Pancreas (tissue), 10 donors: ENCODE measurements around the gene NR3C2. TPM values are rescaled to one million over a fixed set of nuclear protein-coding genes. Genes with fewer than 3 reads are reported as not detected.

Experiments
- ATAC-seq, 4 donors: fragments of 200-7000 bp; cut with Tn5 transposase; one replicate each; pipeline versions ENCODE4 v1.8.0 to v1.9.1; 2020; ENCODE audit warnings: mild to moderate bottlenecking in 4 of 4, moderate library complexity in 4 of 4
- DNase-seq, 6 donors: peaks; one replicate each; pipeline ENCODE4 v3.0.0-alpha.2; 2020
- FAIRE-seq: peaks from 2 replicates; lab custom pipeline; 2012; peaks lifted over from hg19 to GRCh38; lab: Jason Lieb, UNC
- H3K27ac ChIP-seq, 4 donors: fragments of 200-600 bp; sonication (generic); 1 replicate in 3 of 4; 2 replicates in 1 of 4; pipeline versions ENCODE4 v1.5.0 to v1.8.0; 2020
- H3K27me3 ChIP-seq, 4 donors: fragments of 200-600 bp; one replicate each; pipeline ENCODE4 v1.8.0; 2021
- H3K36me3 ChIP-seq, 3 donors: fragments of 200-600 bp; sonication (generic) in 1 of 3; one replicate each; pipeline versions ENCODE4 v1.5.0 to v1.8.0; 2020 to 2021
- H3K4me1 ChIP-seq, 3 donors: fragments of 200-600 bp; one replicate each; pipeline ENCODE4 v1.8.0; 2021
- H3K4me3 ChIP-seq, 4 donors: fragments of 200-600 bp; sonication (generic) in 2 of 4; one replicate each; pipeline versions ENCODE4 v1.5.0 to v1.8.0; 2020 to 2021
- H3K9me3 ChIP-seq, 4 donors: fragments of 200-600 bp; one replicate each; pipeline ENCODE4 v1.8.0; 2021
- WGBS, 2 donors: extraction: QIAGEN DNeasy Blood & Tissue Kit; methylation state at CpG; one replicate each; pipeline ENCODE4 v1.1.7; 2013; 5-methylcytosine and 5-hydroxymethylcytosine counted together
- intact Hi-C, 3 donors: fragments of 100-400 bp; cut with DNase I; formaldehyde crosslinking; loops; one replicate each; pipeline versions ENCODE4 v1.11.1 to v1.14.2; 2022
- polyA plus RNA-seq, 2 donors: library from polyadenylated mRNA; stranded (reverse); fragments of 200-250 nt; gene quantifications; one replicate each; pipeline ENCODE4 v1.2.3, GENCODE V29; 2013
- total RNA-seq, 6 donors: library from RNA; stranded (reverse); fragmentation: NEBNext Ultra II Directional in 4 of 6; extraction: Animal tissue kit (Norgen Biotek cat#: 25700) in 4 of 6; gene quantifications; one replicate each; pipeline versions ENCODE4 v1.2.1 to v1.2.4, GENCODE V29; 2021 to 2023
- TF ChIP-seq, protein P1 (sequence below), 4 donors: fragments of 200-600 bp; sonication (generic) in 3 of 4; IDR thresholded peaks; one replicate each; pipeline versions ENCODE4 v1.5.0 to v1.8.0; 2021; ENCODE audit warnings: antibody characterized with exemption in 4 of 4
- donor health status: healthy with polysubstance abuse.
- donor health status: DM: no; HTN: no; CAD: no; lungs with moderate emphysema.
- donor health status: DM: no; HTN: no; CAD: no.
- donor health status: control.
- donor health status: control.
- donor health status: Bipolar disorder and iron deficiency.
- donor health status: DM: yes; HTN: yes; CAD: no.
- donor health status: DM: no; HTN: no; CAD: no.
- donor health status: DM: no; HTN: no; CAD: no.
- donor health status: DM: yes; HTN: yes; CAD: no.

NR3C2 gene
- total and polyA plus RNA-seq, 8 donors: 2.5 to 15.7 (median 12.5) TPM

DNA sequence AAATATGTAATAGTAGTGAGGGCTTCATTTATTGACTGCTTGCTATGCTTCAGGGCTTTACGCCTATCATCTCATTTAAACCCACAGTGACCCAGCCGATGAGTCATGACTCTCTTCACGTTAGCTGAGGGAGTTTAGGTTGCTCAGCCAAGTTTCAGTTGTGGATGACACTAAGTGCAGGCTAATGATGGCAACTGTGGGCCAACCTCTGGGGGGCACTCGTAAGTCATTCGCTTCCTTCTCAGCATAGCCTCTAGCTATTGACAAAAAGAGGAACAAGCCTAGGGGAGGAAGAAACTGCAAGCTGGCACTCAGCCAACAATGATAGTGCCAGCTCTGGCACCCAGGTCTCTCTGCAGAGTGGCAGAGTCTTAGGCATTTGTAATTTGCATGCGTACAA lies 385.3 kb downstream of the NR3C2 start:
- DNase-seq (peak in 2 of 6 donors; percentile 16 to 49), ATAC-seq (peak in 2 of 4 donors; percentile 41 to 45), FAIRE-seq (no peak)
- H3K4me1 ChIP-seq: peaks cover 0 to 22% (median 9%) of the 10 kb centered on the region in 3 donors
- intact Hi-C loops: no loop called here
- no peak overlapping the region for H3K27ac ChIP-seq
- H3K4me3 ChIP-seq: no peak overlapping the region
- no peaks in the 10 kb centered on the region for H3K27me3 ChIP-seq
- 78 to 86% methylated on average over 6 of the region's 6 CpGs for WGBS, 2 donors
- TF ChIP-seq, protein P1, sequence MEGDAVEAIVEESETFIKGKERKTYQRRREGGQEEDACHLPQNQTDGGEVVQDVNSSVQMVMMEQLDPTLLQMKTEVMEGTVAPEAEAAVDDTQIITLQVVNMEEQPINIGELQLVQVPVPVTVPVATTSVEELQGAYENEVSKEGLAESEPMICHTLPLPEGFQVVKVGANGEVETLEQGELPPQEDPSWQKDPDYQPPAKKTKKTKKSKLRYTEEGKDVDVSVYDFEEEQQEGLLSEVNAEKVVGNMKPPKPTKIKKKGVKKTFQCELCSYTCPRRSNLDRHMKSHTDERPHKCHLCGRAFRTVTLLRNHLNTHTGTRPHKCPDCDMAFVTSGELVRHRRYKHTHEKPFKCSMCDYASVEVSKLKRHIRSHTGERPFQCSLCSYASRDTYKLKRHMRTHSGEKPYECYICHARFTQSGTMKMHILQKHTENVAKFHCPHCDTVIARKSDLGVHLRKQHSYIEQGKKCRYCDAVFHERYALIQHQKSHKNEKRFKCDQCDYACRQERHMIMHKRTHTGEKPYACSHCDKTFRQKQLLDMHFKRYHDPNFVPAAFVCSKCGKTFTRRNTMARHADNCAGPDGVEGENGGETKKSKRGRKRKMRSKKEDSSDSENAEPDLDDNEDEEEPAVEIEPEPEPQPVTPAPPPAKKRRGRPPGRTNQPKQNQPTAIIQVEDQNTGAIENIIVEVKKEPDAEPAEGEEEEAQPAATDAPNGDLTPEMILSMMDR (IDR thresholded peaks at IDR 0.05): no peak
- H3K9me3 ChIP-seq: no peaks in the 10 kb centered on the region
- no peaks in the 10 kb centered on the region for H3K36me3 ChIP-seq

- WGBS, 2 donors: 74 to 79% methylated on average over 6 of the region's 6 CpGs
Observed at GRCh38 chr4:148055844-148056243, 386.4 kb downstream of the NR3C2 start.

DNA sequence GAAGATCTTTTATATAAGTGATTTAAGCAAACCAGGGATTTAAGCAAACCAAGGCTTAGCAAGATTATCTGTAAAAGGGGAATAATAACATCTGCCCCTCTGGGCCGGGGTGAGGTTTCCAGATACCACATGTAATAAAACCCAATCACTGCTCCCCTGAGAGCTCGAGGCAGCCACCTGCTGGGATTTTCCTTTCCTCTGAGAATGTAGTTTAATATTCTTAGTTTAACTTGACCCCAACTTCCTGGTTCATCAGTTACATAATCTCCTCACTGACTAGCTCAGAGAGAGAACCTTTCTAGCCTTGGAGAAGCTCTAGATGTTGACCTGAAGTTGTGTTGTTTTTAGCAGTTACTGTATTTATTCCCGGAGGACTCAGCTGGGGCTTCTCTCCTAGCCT lies 387.9 kb downstream of the NR3C2 start:
- TF ChIP-seq, protein P1 (IDR thresholded peaks at IDR 0.05): no peak
- WGBS, 2 donors: 31 to 37% methylated on average over 3 of the region's 3 CpGs
- Histone ChIP-seq H3K4me1 (peaks cover 0 to 12% (median 3%) of the 10 kb centered on the region in 3 donors), H3K27ac (peak overlapping the region in 1 of 4 donors; percentile 28), H3K9me3 (no peaks in the 10 kb centered on the region), H3K4me3 (no peak overlapping the region), H3K36me3 (no peaks in the 10 kb centered on the region), H3K27me3 (no peaks in the 10 kb centered on the region)
- intact Hi-C loops: no loop called here
- peak; percentile 76 to 79 (median 78) for ATAC-seq
- FAIRE-seq: no peak
- no peak for DNase-seq

More at GRCh38 chr4:148055844-148056243, 386.4 kb downstream of the NR3C2 start:
- Histone ChIP-seq H3K36me3 (no peaks in the 10 kb centered on the region), H3K27ac (no peak overlapping the region), H3K9me3 (no peaks in the 10 kb centered on the region), H3K4me3 (no peak overlapping the region), H3K4me1 (peaks cover 0 to 22% (median 9%) of the 10 kb centered on the region in 3 donors), H3K27me3 (no peaks in the 10 kb centered on the region)
- TF ChIP-seq, protein P1 (IDR thresholded peaks at IDR 0.05): no peak
- DNase-seq (no peak), ATAC-seq (no peak), FAIRE-seq (no peak)
- intact Hi-C loops: no loop called here

- Histone ChIP-seq H3K9me3 (no peaks in the 10 kb centered on the region), H3K36me3 (no peaks in the 10 kb centered on the region), H3K27me3 (no peaks in the 10 kb centered on the region), H3K27ac (peak overlapping the region in 1 of 4 donors; percentile 28), H3K4me3 (no peak overlapping the region), H3K4me1 (peaks cover 0 to 12% (median 3%) of the 10 kb centered on the region in 3 donors)
- intact Hi-C loops: no loop called here
- FAIRE-seq (no peak), ATAC-seq (no peak), DNase-seq (no peak)
- TF ChIP-seq, protein P1 (IDR thresholded peaks at IDR 0.05): no peak
- 95% methylated on average over 11 of the region's 11 CpGs for WGBS, 2 donors
Observed at GRCh38 chr4:148053298-148054003, 388.8 kb downstream of the NR3C2 start.

DNA sequence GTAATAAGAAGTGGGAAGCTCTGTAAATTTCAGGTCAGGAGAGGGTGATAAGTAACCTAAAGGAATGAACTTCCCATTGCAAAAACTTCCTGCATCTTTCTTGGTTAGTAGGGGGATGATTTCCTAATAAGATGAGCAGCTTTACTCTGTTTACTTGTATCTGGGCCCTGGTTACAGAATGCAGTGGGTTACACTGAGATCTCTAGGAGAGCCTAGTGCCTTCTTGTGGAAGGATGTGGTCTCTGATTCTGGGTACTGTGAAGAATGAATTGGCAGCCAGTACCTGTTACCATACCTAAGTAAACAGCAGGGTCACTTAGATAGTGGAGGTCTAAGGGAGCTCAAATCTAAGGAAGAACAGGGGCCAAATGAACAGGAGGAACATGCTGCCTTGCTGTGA lies 389.8 kb downstream of the NR3C2 start:
- intact Hi-C loops: no loop called here
- peak in 3 of 4 donors; percentile 13 to 40 (median 31) for ATAC-seq
- Histone ChIP-seq H3K4me1 (peaks cover 0 to 12% (median 3%) of the 10 kb centered on the region in 3 donors), H3K4me3 (no peak overlapping the region), H3K36me3 (no peaks in the 10 kb centered on the region), H3K27me3 (no peaks in the 10 kb centered on the region), H3K9me3 (no peaks in the 10 kb centered on the region), H3K27ac (no peak overlapping the region)
- FAIRE-seq: no peak
- TF ChIP-seq, protein P1 (IDR thresholded peaks at IDR 0.05): no peak
- DNase-seq: no peak
